Caco-2 (cell line): ENCODE results near the gene TMCC1. TPM values are rescaled to one million over a fixed set of nuclear protein-coding genes. Genes with fewer than 3 reads are reported as not detected.

Experiments
- BruUV-seq: library from RNA; stranded (reverse); fragments of 400-500 nt; replicated peaks from 2 replicates; lab custom pipeline; 2021; lab: Mats Ljungman, UMichigan
- CTCF ChIA-PET: fragments of 300-600 bp; sonication (Branson Sonifier 250); formaldehyde crosslinking; loops from one replicate; lab custom pipeline; 2022; ENCODE audit warnings: antibody characterized with exemption; lab: Charles Lee
- POLR2A ChIA-PET: fragments of 300-600 bp; sonication (Branson Sonifier 250); formaldehyde crosslinking; loops from one replicate; lab custom pipeline; 2022; ENCODE audit warnings: antibody characterized with exemption; lab: Charles Lee
- DNase-seq, 2 experiments: peaks; one replicate each; pipeline versions ENCODE4 v3.0.0 to v3.0.0-alpha.2; 2020 to 2022
- H3K27me3 ChIP-seq: replicated peaks from 2 replicates; pipeline ENCODE4 v1.6.0; 2011; ENCODE audit warnings: low read length; ENCODE audit not compliant: control insufficient read depth, insufficient read depth
- H3K36me3 ChIP-seq: 2 replicates; pipeline ENCODE4 v1.5.1; 2011; ENCODE audit warnings: low read length; ENCODE audit not compliant: control insufficient read depth, insufficient read depth
- H3K4me1 ChIP-seq: fragments of 250-450 bp; sonication (Bioruptor Pico); 2 replicates; pipeline ENCODE4 v1.5.1; 2020; ENCODE audit warnings: mild to moderate bottlenecking
- H3K4me3 ChIP-seq: 2 replicates; pipeline ENCODE4 v1.5.1; 2011; ENCODE audit warnings: low read depth, mild to moderate bottlenecking, control low read depth, low read length
- H3K9me3 ChIP-seq: fragments of 250-450 bp; sonication (Bioruptor Pico); 2 replicates; pipeline ENCODE4 v1.5.1; 2020; ENCODE audit warnings: mild to moderate bottlenecking, moderate library complexity
- H3K27ac Mint-ChIP-seq: one replicate; pipeline ENCODE4 v1.8.0; 2022; ENCODE audit warnings: mixed read lengths; ENCODE audit not compliant: unreplicated experiment
- H3K27me3 Mint-ChIP-seq: one replicate; pipeline ENCODE4 v1.8.0; 2022; ENCODE audit warnings: mixed read lengths; ENCODE audit not compliant: insufficient read depth, unreplicated experiment
- H3K36me3 Mint-ChIP-seq: one replicate; pipeline ENCODE4 v1.8.0; 2022; ENCODE audit warnings: mild to moderate bottlenecking, mixed read lengths; ENCODE audit not compliant: insufficient read depth, unreplicated experiment
- H3K4me1 Mint-ChIP-seq: one replicate; pipeline ENCODE4 v1.8.0; 2022; ENCODE audit warnings: low read depth, mixed read lengths; ENCODE audit not compliant: unreplicated experiment
- H3K4me3 Mint-ChIP-seq: one replicate; pipeline ENCODE4 v1.8.0; 2022; ENCODE audit warnings: mild to moderate bottlenecking, moderate library complexity, mixed read lengths; ENCODE audit not compliant: unreplicated experiment
- H3K9me3 Mint-ChIP-seq: one replicate; pipeline ENCODE4 v1.8.0; 2022; ENCODE audit warnings: mixed read lengths; ENCODE audit not compliant: unreplicated experiment
- CTCF ChIP-seq, 2 experiments: fragments of 200-600 bp in 1 of 2; IDR thresholded peaks; 1 replicate in 1 of 2; 2 replicates in 1 of 2; pipeline versions ENCODE4 v1.5.1 to v1.8.0; 2011 to 2022; ENCODE audit warnings: antibody characterized with exemption in 1 of 2, control low read depth in 1 of 2, inconsistent platforms in 1 of 2, low read depth in 1 of 2, low read length in 1 of 2, mild to moderate bottlenecking in 1 of 2, moderate library complexity in 1 of 2; ENCODE audit not compliant: insufficient read depth in 1 of 2, severe bottlenecking in 1 of 2, unreplicated experiment in 1 of 2
- intact Hi-C: fragments of 100-400 bp; cut with micrococcal nuclease; formaldehyde crosslinking; loops from one replicate; pipeline ENCODE4 v1.10.0; 2022; ENCODE audit not compliant: unreplicated experiment
- total RNA-seq: library from RNA; stranded (reverse); gene quantifications from 2 replicates; pipeline ENCODE4 v1.2.3, GENCODE V29; 2022

The TMCC1 gene
- total RNA-seq, 1 experiment from 2014 or later = 27.8 TPM

GRCh38 chr3:129606636-129607390, 286.7 kb downstream of the TMCC1 start, which contains the start of gene PLXND1:
PLXND1 (minus strand) TSS chr3:129606676; CDS start chr3:129606639, 37 bp downstream.
- BruUV-seq = no TSS peak
- Mint-ChIP-seq H3K27me3 (no peaks in the 10 kb centered on the region), H3K4me1 (peaks cover 18% of the 10 kb centered on the region), H3K36me3 (peaks cover 7% of the 10 kb centered on the region), H3K27ac (peak within 1 kb of the TSS; percentile 47), H3K4me3 (peak within 1 kb of the TSS; percentile 96), H3K9me3 (no peaks in the 10 kb centered on the region)
- ChIA-PET POLR2A (interaction anchor here (0.6 kb wide), 1 partner anchor 178 kb away, joined by 3 read pairs; no protein-coding TSS in a partner anchor), CTCF (interaction anchor here (0.9 to 1.9 kb wide), 2 partner anchors 117 to 223 kb away, joined by 3 to 11 read pairs; no protein-coding TSS in a partner anchor)
- no peaks in the 10 kb centered on the region for H3K27me3 ChIP-seq
- peak within 1 kb of the TSS; percentile 77 for H3K4me3 ChIP-seq
- DNase-seq = peak; percentile 58 to 75
- intact Hi-C loops = loop anchor here (5.0 kb wide), 1 partner anchor 115 kb away; no protein-coding TSS in a partner anchor
- TF ChIP-seq CTCF (IDR thresholded peaks at IDR 0.05; ENCODE audit: insufficient read depth in 1 of 2, low read depth in 1 of 2, low read length in 1 of 2, severe bottlenecking in 1 of 2, unreplicated experiment in 1 of 2) = no peak
- no peaks in the 10 kb centered on the region for H3K9me3 ChIP-seq
- H3K4me1 ChIP-seq = peaks cover 22% of the 10 kb centered on the region
- H3K36me3 ChIP-seq = no peaks in the 10 kb centered on the region; the same call in 1 of the 2 replicates

GRCh38 chr3:129605922-129606635, 287.4 kb downstream of the TMCC1 start:
- H3K27ac Mint-ChIP-seq = peak overlapping the region; percentile 47
- H3K4me1 Mint-ChIP-seq = peaks cover 18% of the 10 kb centered on the region
- peak in 1 of 2 experiments; percentile 43 for DNase-seq
- TF ChIP-seq CTCF (IDR thresholded peaks at IDR 0.05; ENCODE audit: insufficient read depth in 1 of 2, low read depth in 1 of 2, low read length in 1 of 2, severe bottlenecking in 1 of 2, unreplicated experiment in 1 of 2) = no peak
- ChIA-PET CTCF (interaction anchor here (1.2 to 1.9 kb wide), 3 partner anchors 21 to 290 kb away, joined by 3 to 11 read pairs (median 6); a partner anchor contains a TSS), POLR2A (interaction anchor here (0.6 kb wide), 2 partner anchors 20 to 177 kb away, joined by 3 to 6 read pairs; no protein-coding TSS in a partner anchor)
- H3K4me3 Mint-ChIP-seq = peak overlapping the region; percentile 96
- Histone ChIP-seq H3K4me1 (peaks cover 16% of the 10 kb centered on the region), H3K36me3 (no peaks in the 10 kb centered on the region; the same call in 1 of the 2 replicates), H3K9me3 (no peaks in the 10 kb centered on the region), H3K4me3 (peak overlapping the region; percentile 44), H3K27me3 (no peaks in the 10 kb centered on the region)
- no peaks in the 10 kb centered on the region for H3K9me3 Mint-ChIP-seq
- BruUV-seq = no TSS peak
- intact Hi-C loops = loop anchor here (1.0 to 5.0 kb wide), 2 partner anchors 20 to 114 kb away; no protein-coding TSS in a partner anchor
- no peaks in the 10 kb centered on the region for H3K27me3 Mint-ChIP-seq
- peaks cover 7% of the 10 kb centered on the region for H3K36me3 Mint-ChIP-seq
